Stimulated activated CD8-positive, alpha-beta memory T cell treated with anti-CD3 and anti-CD28 coated beads, Interleukin-4, amount 100 ng/mL, for 48 hours (primary cell): Measurements from ENCODE around the gene NXNL1.
A peak's percentile ranks its signal among the peaks of the same experiment; 100 is the strongest.
"Not testable (repeated sequence)": the region's sequence is repeated elsewhere in the genome, so short reads cannot be mapped to it uniquely, and the experiment has no call there.

ENCODE experiments used
- DNase-seq: peaks from one replicate; pipeline ENCODE4 v3.0.0-alpha.2; 2020

Gene NXNL1

GRCh38 chr19:17486545-17487240, 26.0 kb upstream of the NXNL1 start:
- DNase-seq, result no peak

- DNase-seq, result no peak
Observed at GRCh38 chr19:17484520-17485185, 23.9 kb upstream of the NXNL1 start.

GRCh38 chr19:17483605-17484002, 22.9 kb upstream of the NXNL1 start:
- no peak for DNase-seq

GRCh38 chr19:17482877-17483604, 22.3 kb upstream of the NXNL1 start:
- DNase-seq, result no peak

- no peak for DNase-seq
Observed at GRCh38 chr19:17481986-17482385, 21.3 kb upstream of the NXNL1 start.

- DNase-seq, result no peak
Observed at GRCh38 chr19:17479325-17479791, 18.6 kb upstream of the NXNL1 start.

GRCh38 chr19:17475541-17476115, 14.9 kb upstream of the NXNL1 start:
- DNase-seq, result no peak

GRCh38 chr19:17475011-17475540, 14.3 kb upstream of the NXNL1 start:
- not testable (repeated sequence) for DNase-seq

GRCh38 chr19:17473041-17473440, 12.3 kb upstream of the NXNL1 start:
- no peak for DNase-seq

GRCh38 chr19:17471410-17472125, 10.8 kb upstream of the NXNL1 start:
- no peak for DNase-seq

GRCh38 chr19:17470068-17470841, 9.5 kb upstream of the NXNL1 start, which contains the start of gene SLC27A1:
TSS of gene SLC27A1 (plus strand) at chr19:17470524. CDS start at chr19:17470541, 17 bp downstream.
- DNase-seq, result peak; percentile 96

GRCh38 chr19:17469481-17470067, 8.8 kb upstream of the NXNL1 start:
- DNase-seq, result peak; percentile 92

- DNase-seq, result no peak
Observed at GRCh38 chr19:17469092-17469480, 8.4 kb upstream of the NXNL1 start.

GRCh38 chr19:17468302-17469091, 7.8 kb upstream of the NXNL1 start:
- DNase-seq, result no peak

GRCh38 chr19:17467471-17468301, 7.0 kb upstream of the NXNL1 start:
- no peak for DNase-seq

GRCh38 chr19:17466487-17466850, 5.7 kb upstream of the NXNL1 start:
- no peak for DNase-seq

- DNase-seq, result no peak
Observed at GRCh38 chr19:17458970-17459369, 1.8 kb downstream of the NXNL1 start.

GRCh38 chr19:17457616-17458015, 3.1 kb downstream of the NXNL1 start:
- DNase-seq, result no peak

- no peak for DNase-seq
Observed at GRCh38 chr19:17456127-17456526, 4.6 kb downstream of the NXNL1 start.
